Spleen (tissue), 13 donors: ENCODE results near the gene SPIRE2. TPM values are rescaled to one million over a fixed set of nuclear protein-coding genes. Genes with fewer than 3 reads are reported as not detected.

Source experiments
- DNase-seq: peaks from one replicate; pipeline ENCODE4 v3.0.0-alpha.2; 2020
- H3K27ac ChIP-seq, 8 donors: fragments of 200-600 bp; sonication (generic) in 7 of 8; 1 replicate in 4 of 8; 2 replicates in 4 of 8; pipeline versions ENCODE4 v1.5.0 to v1.8.0; 2016 to 2021; ENCODE audit warnings: inconsistent platforms in 4 of 8, mild to moderate bottlenecking in 4 of 8, moderate library complexity in 1 of 8
- H3K27me3 ChIP-seq, 7 donors: fragments of 200-600 bp; sonication (generic) in 6 of 7; replicated peaks in 1 of 7; 1 replicate in 4 of 7; 2 replicates in 3 of 7; pipeline versions ENCODE4 v1.5.0 to v1.8.0; 2016 to 2021; ENCODE audit warnings: inconsistent platforms in 3 of 7, mild to moderate bottlenecking in 1 of 7
- H3K36me3 ChIP-seq, 6 donors: fragments of 200-600 bp; sonication (generic) in 5 of 6; 1 replicate in 4 of 6; 2 replicates in 2 of 6; pipeline versions ENCODE4 v1.5.0 to v1.8.0; 2016 to 2021; ENCODE audit warnings: inconsistent platforms in 2 of 6
- H3K4me1 ChIP-seq, 6 donors: fragments of 200-600 bp; sonication (generic) in 5 of 6; 1 replicate in 3 of 6; 2 replicates in 3 of 6; pipeline versions ENCODE4 v1.5.0 to v1.8.0; 2016 to 2021; ENCODE audit warnings: inconsistent platforms in 3 of 6
- H3K4me3 ChIP-seq, 8 donors: fragments of 200-600 bp; sonication (generic) in 7 of 8; 1 replicate in 4 of 8; 2 replicates in 4 of 8; pipeline versions ENCODE4 v1.5.0 to v1.8.0; 2016 to 2021; ENCODE audit warnings: inconsistent platforms in 4 of 8, mild to moderate bottlenecking in 4 of 8, moderate library complexity in 2 of 8
- H3K9me3 ChIP-seq, 8 donors: fragments of 200-600 bp; sonication (generic) in 7 of 8; 1 replicate in 4 of 8; 2 replicates in 4 of 8; pipeline versions ENCODE4 v1.5.0 to v1.8.0; 2016 to 2021; ENCODE audit warnings: inconsistent platforms in 4 of 8
- POLR2A ChIP-seq, 3 donors: fragments of 450-650 bp; IDR thresholded peaks; one replicate each; pipeline ENCODE4 v1.5.1; 2017; ENCODE audit warnings: antibody characterized with exemption in 3 of 3, mild to moderate bottlenecking in 1 of 3
- POLR2AphosphoS5 ChIP-seq, 3 donors: sonication (generic); formaldehyde crosslinking; IDR thresholded peaks; one replicate each; pipeline ENCODE4 v1.5.1; 2017; ENCODE audit warnings: antibody characterized with exemption in 3 of 3
- WGBS, 5 donors: extraction: QIAGEN DNeasy Blood & Tissue Kit in 3 of 5; methylation state at CpG; one replicate each; pipeline versions ENCODE4 v1.1.5 to v1.1.7; 2013 to 2018; 5-methylcytosine and 5-hydroxymethylcytosine counted together
- intact Hi-C: fragments of 100-400 bp; cut with DNase I; formaldehyde crosslinking; loops from one replicate; pipeline ENCODE4 v1.15.0; 2023; ENCODE audit warnings: low total_unique reads
- long read RNA-seq, 2 donors: transcript quantifications; one replicate each; lab custom pipeline, GENCODE V29; 2026
- polyA plus RNA-seq, 3 donors: library from polyadenylated mRNA; stranded (reverse); fragments of 200-250 nt; gene quantifications; one replicate each; pipeline ENCODE4 v1.2.1, GENCODE V29; 2013
- total RNA-seq, 7 donors: library from RNA; depleted of rRNA in 3 of 7; stranded (reverse); fragments of >200 nt in 3 of 7; fragmentation: NEBNext Ultra II Directional in 4 of 7; extraction: Animal tissue kit (Norgen Biotek cat#: 25700) in 4 of 7; gene quantifications; one replicate each; pipeline versions ENCODE4 v1.1.0 to v1.2.1, GENCODE V29; 2016 to 2021
- TF ChIP-seq, protein P1 (sequence below), 11 experiments: fragments of 200-600 bp in 7 of 11; fragments of 450-650 bp in 4 of 11; sonication (generic) in 4 of 11; IDR thresholded peaks in 8 of 11; conservative IDR thresholded peaks in 3 of 11; 1 replicate in 7 of 11; 2 replicates in 4 of 11; pipeline versions ENCODE4 v1.4.0 to v1.8.0; 2016 to 2021; ENCODE audit warnings: antibody characterized with exemption in 11 of 11, inconsistent platforms in 4 of 11, mild to moderate bottlenecking in 1 of 11
- donor health status: healthy with polysubstance abuse.
- donor health status: DM: no; HTN: no; CAD: no; lungs with moderate emphysema.
- donor health status: DM: no; HTN: no; CAD: no.
- donor health status: Bipolar disorder and iron deficiency.
- donor health status: healthy.
- donor health status: DM: no; HTN: no; CAD: no.
- donor health status: DM: yes; HTN: yes; CAD: no.

SPIRE2 gene, protein sequence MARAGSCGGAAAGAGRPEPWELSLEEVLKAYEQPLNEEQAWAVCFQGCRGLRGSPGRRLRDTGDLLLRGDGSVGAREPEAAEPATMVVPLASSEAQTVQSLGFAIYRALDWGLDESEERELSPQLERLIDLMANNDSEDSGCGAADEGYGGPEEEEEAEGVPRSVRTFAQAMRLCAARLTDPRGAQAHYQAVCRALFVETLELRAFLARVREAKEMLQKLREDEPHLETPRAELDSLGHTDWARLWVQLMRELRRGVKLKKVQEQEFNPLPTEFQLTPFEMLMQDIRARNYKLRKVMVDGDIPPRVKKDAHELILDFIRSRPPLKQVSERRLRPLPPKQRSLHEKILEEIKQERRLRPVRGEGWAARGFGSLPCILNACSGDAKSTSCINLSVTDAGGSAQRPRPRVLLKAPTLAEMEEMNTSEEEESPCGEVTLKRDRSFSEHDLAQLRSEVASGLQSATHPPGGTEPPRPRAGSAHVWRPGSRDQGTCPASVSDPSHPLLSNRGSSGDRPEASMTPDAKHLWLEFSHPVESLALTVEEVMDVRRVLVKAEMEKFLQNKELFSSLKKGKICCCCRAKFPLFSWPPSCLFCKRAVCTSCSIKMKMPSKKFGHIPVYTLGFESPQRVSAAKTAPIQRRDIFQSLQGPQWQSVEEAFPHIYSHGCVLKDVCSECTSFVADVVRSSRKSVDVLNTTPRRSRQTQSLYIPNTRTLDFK
- total RNA-seq, result 1 to 10 TPM; 1.2 to 3.2 (median 2.8) TPM
- polyA plus RNA-seq, result 1 to 10 TPM in 1 of 3 donors, under 1 TPM in 2; 0.80 to 1.3 (median 0.98) TPM
- long read RNA-seq, donor 1, partial matches to known transcripts, result 0 of 1 reads
- long read RNA-seq, donor 1, other reads (novel, unspliced or antisense), result 0 of 1 reads
- long read RNA-seq, donor 2, result 0 reads

DNA sequence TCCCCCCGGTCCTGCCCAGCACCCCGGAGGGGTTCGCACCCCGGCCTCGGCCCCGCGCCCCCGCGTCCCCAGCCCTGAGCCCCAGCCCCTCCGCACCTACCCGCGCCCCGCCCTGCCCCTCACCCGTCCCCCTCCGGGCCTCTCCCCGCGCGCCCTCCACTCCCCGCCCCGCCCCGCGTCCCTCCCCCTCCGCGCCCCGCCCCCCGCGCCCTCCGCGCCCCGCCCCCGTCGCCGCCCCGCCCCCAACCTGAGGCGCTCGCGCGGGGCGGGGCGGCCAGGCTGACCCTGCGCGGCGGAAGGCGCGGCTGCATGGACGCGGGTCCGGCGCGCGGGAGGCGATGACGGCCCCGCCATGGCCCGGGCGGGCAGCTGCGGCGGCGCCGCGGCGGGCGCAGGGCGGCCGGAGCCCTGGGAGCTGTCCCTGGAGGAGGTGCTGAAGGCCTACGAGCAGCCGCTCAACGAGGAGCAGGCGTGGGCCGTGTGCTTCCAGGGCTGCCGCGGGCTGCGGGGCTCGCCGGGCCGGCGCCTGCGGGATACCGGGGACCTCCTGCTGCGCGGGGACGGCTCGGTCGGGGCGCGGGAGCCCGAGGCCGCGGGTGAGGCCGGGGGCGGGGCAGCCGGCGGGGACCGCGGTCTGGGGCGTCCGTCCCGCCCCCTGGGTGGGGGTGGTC lies at the start of gene SPIRE2:
SPIRE2 (plus strand) TSS at position 277 of the 671 bp plus-strand sequence; CDS start at position 353, 76 bp downstream.
- intact Hi-C loops, result no loop called here
- peak; percentile 89 for DNase-seq
- TF ChIP-seq, protein P1, sequence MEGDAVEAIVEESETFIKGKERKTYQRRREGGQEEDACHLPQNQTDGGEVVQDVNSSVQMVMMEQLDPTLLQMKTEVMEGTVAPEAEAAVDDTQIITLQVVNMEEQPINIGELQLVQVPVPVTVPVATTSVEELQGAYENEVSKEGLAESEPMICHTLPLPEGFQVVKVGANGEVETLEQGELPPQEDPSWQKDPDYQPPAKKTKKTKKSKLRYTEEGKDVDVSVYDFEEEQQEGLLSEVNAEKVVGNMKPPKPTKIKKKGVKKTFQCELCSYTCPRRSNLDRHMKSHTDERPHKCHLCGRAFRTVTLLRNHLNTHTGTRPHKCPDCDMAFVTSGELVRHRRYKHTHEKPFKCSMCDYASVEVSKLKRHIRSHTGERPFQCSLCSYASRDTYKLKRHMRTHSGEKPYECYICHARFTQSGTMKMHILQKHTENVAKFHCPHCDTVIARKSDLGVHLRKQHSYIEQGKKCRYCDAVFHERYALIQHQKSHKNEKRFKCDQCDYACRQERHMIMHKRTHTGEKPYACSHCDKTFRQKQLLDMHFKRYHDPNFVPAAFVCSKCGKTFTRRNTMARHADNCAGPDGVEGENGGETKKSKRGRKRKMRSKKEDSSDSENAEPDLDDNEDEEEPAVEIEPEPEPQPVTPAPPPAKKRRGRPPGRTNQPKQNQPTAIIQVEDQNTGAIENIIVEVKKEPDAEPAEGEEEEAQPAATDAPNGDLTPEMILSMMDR (IDR thresholded peaks at IDR 0.05 in 8 of 11, conservative IDR thresholded peaks at IDR 0.05 in 3 of 11), result no peak
- peak in 1 of 3 donors; percentile 10 for TF ChIP-seq POLR2AphosphoS5 (IDR thresholded peaks at IDR 0.05)
- Histone ChIP-seq H3K4me3 (peak within 1 kb of the TSS; percentile 3 to 70 (median 42)), H3K27me3 (peaks cover 0 to 61% (median 9%) of the 10 kb centered on the region in 7 donors), H3K4me1 (peaks cover 5 to 24% (median 18%) of the 10 kb centered on the region in 6 donors), H3K9me3 (no peaks in the 10 kb centered on the region), H3K27ac (peak within 1 kb of the TSS in 3 of 8 donors; percentile 36 to 65 (median 56)), H3K36me3 (no peaks in the 10 kb centered on the region)
- 0 to 1% (median 0%) methylated on average over 3 to 87 of the region's 98 CpGs for WGBS, 5 donors

DNA sequence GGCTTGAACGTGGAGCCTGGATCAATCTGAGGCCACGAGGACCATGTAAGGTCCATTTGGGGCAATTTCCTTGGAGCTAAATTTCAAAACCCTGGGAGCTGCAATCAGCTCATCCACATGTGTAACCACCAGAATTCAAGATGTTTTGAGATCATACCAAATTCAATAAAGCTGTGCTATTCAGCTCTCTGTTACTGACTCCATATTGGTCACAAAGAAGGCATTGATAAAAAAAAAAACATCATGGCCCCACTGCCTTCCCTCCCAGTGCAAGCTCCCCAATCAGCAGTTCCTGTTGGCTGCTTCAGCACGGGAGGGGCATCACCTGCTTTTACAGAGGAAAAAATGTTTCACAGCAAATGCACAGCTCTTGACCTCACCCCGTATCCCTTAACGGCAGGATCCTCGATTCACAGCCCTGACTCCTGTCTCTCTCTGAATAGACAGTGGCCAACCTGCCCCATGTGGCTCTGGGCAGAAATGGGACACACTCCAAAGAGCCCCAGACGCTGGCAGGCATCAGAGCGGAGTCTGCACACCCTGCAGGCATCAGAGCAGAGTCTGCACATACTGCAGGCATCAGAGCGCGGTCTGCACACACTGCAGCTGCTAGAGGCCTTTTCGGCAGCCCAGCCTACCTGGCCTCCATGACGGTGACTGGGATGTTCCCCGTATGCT lies 48.9 kb upstream of the SPIRE2 start:
- WGBS, 5 donors, result 90 to 93% (median 92%) methylated on average over 9 to 13 of the region's 13 CpGs

DNA sequence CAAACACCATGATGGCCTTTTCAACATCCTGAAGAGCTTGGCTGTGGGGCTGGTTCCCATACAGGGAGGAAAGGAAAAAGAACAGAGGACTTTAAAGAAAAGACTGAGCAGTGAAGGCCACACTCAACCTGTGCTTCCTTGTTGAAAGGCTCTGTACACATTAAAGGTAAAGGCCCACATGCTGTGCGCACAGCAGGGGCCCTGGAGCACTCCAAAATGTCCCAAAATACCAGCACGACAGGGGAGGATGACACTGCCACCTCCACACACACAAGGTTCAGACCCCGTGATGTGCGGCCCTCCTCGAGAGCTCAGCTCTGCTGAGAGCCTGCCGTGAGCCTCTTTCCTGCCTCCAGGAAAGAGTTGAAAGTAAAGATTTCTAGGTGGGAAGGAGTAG lies 48.4 kb upstream of the SPIRE2 start:
- peaks cover 0 to 9% (median 4%) of the 10 kb centered on the region in 6 donors for H3K4me1 ChIP-seq
- no peaks in the 10 kb centered on the region for H3K9me3 ChIP-seq
- no peaks in the 10 kb centered on the region for H3K27me3 ChIP-seq
- WGBS, 5 donors, result 93 to 98% (median 94%) methylated on average over 6 of the region's 6 CpGs
- intact Hi-C loops, result no loop called here
- DNase-seq, result no peak
- no peak overlapping the region for H3K27ac ChIP-seq
- peaks cover 0 to 70% (median 0%) of the 10 kb centered on the region in 6 donors for H3K36me3 ChIP-seq
- no peak overlapping the region for H3K4me3 ChIP-seq
- TF ChIP-seq POLR2AphosphoS5 (IDR thresholded peaks at IDR 0.05) (no peak), POLR2A (IDR thresholded peaks at IDR 0.05) (no peak)
- TF ChIP-seq, protein P1 (IDR thresholded peaks at IDR 0.05 in 8 of 11, conservative IDR thresholded peaks at IDR 0.05 in 3 of 11), result no peak

More for the DNA sequence above, 48.9 kb upstream of the SPIRE2 start:
- H3K4me1 ChIP-seq, result peaks cover 0 to 4% (median under 1%) of the 10 kb centered on the region in 6 donors
- DNase-seq, result no peak
- no peak overlapping the region for H3K4me3 ChIP-seq
- TF ChIP-seq POLR2AphosphoS5 (IDR thresholded peaks at IDR 0.05), result no peak
- TF ChIP-seq POLR2A (IDR thresholded peaks at IDR 0.05), result no peak
- TF ChIP-seq, protein P1 (IDR thresholded peaks at IDR 0.05 in 8 of 11, conservative IDR thresholded peaks at IDR 0.05 in 3 of 11), result no peak
- H3K9me3 ChIP-seq, result no peaks in the 10 kb centered on the region
- no peaks in the 10 kb centered on the region for H3K27me3 ChIP-seq
- no peak overlapping the region for H3K27ac ChIP-seq
- intact Hi-C loops, result no loop called here
- peaks cover 0 to 67% (median 0%) of the 10 kb centered on the region in 6 donors for H3K36me3 ChIP-seq
